Measurements from ENCODE around the gene SEMA3C.

SEMA3C gene

DNA sequence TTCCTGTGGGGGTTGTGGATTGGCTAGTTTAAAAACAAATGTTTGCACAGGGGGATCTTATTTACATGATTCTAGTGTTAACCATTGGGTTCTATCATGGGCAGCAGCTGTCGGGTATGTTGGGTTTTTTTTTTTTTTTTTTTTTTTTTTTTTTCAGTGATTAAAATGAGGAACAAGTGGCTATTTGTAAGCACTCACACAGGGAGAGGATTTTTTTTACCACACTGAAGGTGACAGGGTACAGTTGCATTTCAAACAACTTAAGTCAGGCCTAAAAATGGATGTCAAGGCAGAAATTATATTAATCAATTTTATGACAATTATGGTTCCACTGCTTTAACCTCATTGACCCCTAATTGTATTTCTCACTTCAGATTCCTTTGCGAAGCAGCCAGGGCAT is 187.6 kb downstream of the SEMA3C start:
- no peak for DNase-seq

DNA sequence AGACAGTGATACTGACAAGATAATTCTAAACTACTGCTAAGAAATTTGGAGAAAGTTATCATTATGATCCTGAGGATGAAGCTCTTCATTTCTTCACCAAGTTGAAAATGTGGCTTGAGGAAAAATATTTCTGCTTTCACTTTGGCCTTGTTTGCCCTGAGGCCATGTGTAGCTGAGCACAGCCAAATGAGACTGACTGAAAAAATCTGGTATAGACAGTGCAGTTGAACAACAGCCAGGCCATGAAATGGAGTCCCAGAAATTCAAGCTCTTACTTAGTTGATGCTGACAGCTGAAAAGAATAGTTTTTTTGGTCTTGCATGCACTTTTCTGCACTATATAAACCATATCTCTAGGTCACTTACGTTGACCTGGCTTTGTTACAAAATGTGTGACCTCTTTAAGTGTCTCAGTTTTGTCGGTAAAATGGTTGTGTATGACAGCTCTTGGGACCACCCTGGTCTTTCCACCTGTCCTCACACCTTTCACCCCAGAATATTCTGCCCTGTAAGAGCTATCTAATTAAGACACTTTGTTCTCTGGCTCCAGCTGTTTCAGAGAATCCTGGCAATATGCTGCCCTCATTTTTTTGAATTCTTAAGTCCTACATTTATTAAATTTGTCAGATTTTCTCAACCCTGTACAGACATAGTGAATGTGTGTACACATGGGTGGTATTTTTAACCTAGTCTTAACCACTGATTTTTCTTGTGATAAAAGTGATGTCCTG is 189.1 kb downstream of the SEMA3C start:
- no peak for DNase-seq

DNA sequence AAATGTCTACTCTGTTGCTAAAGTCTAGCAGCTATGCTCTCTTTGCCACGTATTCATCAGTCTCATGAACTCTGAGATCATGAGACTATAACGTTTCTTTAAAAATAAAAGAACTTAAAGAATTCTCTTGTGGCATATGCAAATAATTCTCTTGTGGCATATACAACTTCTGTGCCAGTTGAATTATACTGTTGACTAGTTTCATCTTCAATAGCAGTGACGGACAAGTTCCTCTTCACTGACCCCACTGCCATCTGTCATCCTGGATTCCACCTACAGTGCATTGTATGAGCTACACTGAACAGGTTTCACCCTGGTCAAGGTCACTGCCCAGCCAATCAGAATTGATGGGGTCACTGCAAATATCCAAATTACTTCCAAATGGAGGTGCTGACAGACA is 192.2 kb downstream of the SEMA3C start:
- no peak for DNase-seq

DNA sequence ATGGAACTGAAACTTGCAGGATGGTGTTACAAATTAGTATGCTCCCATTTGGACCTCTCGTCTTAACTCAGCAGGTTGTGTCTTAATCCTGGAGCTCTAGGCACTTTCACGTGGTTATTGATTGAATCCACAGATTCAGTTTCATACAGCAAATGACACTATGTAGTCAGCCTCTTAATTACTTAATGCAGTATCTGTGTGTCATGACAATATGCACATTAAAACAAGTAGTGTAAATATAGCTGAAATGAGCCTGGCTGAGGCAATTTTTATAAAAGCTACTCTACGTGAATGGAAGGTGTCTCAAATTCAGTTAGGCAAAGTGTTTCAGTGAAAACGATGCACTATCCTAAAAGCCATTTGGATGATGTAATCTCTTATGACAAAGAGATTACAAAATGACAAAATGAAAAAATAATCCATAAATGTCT is 193.7 kb downstream of the SEMA3C start:
- DNase-seq = no peak

DNA sequence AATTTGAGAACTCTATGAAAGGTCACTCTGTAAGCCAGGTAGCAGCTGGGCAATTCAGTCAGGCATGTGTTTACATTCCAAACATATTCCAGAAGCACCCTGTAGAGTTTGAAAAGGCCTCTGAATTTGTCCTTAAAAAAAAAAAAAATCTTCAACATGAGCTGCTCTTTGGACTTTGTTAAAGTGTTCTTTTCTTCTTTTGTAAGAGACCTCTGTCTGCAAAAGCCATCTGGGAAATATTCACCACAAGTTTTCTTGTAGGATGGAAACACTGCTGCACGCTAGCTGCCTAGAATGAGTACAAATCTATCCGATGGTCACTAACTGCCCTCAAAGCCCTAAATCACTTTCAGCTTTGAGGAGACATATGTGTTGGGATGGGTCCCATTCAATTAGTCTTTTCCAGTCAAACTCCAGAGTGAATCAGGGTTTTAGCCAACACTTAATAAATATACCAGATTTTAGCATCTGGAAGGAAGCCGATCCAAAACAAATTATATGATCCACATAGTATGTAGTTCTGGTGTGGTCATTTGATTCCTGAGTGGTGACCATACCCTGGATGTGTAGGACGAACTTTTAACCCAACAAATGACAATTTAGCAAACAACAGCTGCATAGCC is 194.5 kb downstream of the SEMA3C start:
- no peak for DNase-seq

DNA sequence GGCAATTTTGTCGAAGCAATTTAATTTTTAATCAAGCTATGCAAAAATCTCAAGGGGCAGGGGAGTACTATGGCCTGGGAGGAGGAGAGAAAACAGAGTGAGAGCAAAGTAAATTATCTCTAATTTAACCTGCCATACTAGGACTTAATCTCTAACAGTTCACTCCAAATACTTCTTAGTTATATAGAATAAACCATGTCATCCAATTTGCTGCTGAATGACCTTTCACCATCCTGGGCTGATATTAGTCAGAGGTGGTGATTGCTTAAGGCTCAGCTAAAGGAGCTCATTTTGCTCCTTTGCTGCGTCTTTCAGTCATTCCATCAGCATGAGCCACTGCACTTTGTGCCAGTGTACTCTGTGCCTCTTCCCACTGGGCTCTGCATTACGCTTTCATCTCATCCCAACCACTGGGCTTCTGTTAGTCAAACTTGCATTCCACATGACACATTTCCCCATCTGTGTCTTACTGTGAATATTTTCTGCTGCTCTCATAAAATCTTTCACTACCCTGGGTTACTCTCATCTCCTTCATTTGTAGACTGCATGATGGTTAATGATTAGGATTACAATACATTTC is 196.1 kb downstream of the SEMA3C start:
- DNase-seq = no peak

DNA sequence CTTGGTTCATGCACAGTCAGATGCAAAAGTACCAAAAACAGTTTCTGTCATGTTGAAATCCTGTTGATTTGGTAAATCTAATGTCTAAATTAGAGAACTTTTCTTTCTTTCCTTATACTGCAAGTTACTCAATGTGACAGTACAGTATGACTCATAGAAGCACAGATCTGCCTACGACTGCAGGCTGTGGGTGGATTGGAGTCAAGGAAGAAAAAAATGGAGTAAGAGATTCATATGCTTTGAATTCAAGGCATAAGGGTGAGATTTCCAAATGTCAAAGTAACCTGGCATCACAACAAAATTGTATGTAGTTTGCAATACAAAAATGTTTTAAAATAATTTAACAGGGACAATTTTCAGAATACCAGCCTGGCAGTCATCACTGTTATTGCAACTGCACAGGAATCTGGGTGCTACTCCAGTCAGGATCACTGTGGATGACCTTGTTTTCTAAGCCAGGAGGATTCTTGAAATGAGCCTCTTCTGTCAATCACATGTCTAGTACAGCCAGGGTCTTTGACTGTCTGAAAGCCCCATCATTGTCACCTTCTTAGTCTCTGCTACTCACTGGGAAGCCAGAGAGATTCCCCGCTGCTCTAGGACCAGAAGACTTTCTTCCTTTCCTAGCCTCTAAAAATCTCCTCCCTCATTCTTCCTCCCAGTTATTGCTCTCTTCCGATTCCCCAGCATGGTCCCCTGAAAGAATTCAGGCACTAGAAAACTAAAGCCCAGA is 196.8 kb downstream of the SEMA3C start:
- no peak for DNase-seq

DNA sequence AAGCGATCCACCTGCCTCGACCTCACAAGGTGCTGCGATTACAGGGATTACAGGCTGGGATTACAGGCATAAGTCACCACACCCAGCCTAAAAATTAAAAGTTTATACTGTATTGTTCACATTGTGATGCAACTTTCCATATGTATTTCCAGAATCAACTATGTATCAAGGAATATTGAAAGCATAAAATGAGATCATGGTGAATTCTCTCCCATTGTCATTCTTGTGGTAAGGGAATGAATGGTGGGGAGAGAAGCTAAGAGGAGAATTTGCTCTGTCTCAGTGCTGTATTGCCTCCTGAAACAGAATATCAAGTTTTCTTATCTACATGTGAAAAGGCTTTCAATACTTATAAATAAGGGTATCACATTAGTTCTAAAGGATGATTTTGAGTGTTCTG is 198.7 kb downstream of the SEMA3C start:
- no peak for DNase-seq

DNA sequence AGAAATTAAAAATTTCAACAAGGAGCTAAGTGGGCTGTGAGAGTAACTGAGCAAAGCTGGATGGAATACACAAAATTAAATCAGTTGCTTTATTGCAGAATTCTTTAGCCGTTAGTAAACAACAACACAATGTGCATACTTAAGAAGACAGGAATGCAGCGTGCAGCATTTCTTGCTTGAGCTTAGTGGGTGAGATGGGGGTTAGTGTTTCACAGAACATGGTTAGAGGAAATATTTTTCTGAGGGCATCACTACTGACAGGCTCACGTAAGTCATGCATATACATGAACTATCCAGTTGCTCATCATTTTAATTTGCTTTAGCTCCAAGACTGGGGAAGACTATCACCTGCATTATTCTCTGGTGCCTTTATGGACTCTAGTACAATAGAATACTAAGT is 199.6 kb downstream of the SEMA3C start:
- no peak for DNase-seq

DNA sequence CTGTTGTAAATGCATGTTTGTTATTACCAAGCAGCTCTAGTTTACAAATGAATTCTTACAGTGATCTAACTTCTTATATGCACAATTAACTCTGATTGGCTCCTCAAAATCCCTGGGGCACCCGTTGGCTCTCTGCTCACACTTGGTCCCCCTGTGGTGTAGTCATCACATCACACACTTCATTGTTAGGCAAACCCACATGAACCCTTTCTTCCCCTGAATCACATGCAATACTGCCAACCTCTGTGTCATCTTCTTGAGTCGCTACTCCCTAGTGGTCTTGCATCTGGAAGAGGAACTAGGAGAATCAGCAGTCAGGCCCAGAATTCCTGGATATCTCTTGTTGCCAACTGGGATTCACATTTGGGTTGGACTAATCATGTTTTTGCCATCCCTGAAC is 207.3 kb downstream of the SEMA3C start:
- no peak for DNase-seq

DNA sequence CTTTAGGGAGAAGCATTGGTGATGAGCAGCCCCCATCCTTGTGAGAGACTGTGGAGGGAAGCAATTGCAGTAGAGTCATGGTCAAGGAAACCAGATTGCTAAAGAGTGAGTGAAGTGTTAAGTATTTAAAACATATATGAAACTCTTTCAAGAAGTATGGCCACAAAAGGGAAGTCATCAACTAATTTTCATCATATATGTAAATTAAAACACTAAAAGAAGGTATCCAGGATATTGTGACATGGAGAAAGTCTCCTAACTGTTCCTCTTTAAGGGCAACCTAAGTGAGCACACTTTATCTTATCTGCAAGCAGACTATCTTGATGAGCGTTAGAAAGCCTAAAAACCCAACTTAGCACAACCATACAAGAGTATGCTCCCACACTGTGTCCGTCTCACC is 210.7 kb downstream of the SEMA3C start:
- no peak for DNase-seq

DNA sequence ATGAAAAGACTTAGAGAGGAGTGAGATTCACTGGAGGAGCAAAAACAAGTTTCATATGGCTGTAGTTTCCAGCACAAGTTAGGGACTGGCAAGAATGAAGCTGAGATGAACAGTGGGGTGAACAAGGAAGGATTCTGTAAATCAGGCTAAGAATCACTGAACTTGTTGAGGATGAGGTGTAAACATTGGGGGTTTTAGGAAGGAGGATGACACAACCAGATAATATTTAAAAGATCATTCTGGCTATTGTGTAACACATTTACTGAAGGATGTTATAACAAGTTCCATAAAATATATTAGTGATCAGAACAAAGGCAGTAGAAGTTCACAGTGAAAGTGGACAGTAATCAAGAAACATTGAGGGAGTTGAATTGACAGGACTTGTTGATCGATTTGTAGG is 211.5 kb downstream of the SEMA3C start:
- DNase-seq = no peak

DNA sequence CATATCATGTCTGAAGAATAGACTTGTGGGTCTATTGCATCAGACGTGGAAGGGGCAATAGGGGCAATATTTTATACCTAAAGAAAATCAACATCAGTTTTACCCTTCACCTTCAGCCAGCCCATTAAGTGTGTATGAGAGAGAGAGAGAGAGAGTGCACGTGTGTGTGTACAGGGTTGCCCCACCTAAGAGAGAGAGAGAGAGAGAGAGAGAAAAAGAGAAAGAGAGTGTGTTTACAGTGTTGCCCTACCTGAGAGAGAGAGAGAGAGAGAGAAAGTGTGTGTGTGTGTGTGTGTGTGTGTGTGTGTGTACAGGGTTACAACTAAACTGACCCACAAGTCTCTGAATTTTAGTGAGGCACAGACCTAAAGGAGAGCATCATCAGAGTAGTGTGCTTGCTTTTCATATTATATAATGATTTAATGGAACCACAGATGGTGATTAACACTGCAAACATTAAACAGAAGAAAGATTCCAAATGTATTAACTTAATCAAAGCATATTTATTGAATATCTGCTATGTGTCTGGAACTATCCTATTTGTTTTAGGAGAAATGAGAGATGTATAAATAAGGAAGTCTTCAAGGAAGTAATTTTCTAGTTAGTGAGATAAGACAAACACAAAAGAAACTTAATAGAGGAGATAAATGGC is 213.6 kb downstream of the SEMA3C start:
- no peak for DNase-seq

DNA sequence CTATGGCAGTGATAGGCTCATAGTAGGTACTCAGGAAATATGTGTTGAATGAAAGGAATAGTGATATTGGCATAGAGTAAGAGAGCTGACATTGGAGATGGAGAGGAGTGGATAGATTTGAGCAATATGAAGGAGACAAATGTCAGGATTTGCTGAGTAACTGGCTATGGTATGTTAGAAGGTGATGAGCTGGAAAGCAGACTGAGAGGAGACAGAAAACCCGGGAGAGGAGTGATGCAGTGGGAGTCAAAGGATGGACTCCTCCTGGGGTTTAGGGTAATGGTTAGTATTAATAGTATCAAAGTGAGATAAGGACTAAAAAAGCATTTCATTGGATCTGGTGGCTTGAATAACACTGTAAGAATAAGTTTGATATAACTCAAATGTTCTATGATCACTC is 215.6 kb downstream of the SEMA3C start:
- no peak for DNase-seq

DNA sequence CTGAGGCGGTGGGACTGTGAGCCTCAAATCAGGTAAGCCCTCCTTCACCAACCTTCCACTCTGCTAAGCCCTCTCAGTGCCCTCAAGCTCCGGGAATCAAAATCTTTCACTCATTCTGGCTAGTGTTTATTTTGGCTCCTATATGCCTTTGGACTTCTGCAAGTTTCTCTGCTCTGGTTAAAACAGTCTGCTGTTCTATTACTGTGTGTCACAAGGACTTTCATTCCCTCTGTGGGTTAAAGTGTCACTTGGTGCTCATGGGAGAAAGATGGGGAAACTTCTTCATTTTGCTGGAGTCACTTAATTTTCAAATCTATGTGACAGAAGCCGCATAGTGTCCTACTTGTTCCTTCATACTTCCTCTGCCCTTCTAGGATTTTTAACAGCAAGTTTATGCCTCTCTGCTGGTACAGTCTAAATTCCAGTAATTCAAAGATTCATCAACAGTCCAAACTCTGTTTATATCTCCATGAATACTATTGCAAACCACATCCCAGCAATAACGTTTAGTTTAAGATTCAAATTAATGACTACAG is 219.1 kb downstream of the SEMA3C start:
- no peak for DNase-seq

DNA sequence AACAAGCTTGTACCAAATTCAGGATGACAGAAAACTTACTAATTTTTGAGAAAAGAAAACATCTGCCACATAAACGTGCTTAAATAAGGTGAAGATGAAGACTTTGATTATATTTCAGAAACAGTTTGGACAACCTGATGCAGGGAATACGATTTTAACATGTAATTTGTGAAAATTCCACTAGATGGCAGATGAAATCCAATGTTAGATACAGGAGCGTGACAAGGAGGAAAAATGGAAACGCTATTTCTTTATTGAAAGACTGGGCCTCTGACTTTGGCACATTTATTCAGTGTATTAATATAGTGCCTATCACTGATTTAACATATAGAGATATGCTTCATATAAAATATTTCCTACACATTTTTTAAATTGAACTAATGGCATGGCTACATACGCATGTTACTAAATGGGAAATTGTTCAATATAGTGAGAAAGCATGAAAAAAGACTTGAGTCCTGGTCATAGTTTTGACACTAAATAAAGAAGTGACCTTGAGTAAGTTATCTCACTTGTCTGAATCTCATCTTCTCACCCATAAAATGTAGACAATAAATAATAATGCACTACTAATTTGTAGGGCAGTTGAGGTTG is 219.7 kb downstream of the SEMA3C start:
- DNase-seq = no peak

All from CD4-positive, alpha-beta T cell treated with Interleukin-17A for 4 hours (primary cell).